A549 (cell line): Measurements from ENCODE around the gene DHX30. TPM values are rescaled to one million over a fixed set of nuclear protein-coding genes. Genes with fewer than 3 reads are reported as not detected.

Experiments
- ATAC-seq, 2 experiments: fragments of 200-7000 bp in 1 of 2; fragments of >200 bp in 1 of 2; cut with Nextera tagmentation in 1 of 2; cut with Tn5 transposase in 1 of 2; 3 replicates each; pipeline versions ENCODE4 v1.8.0 to v1.9.1; 2018 to 2020; ENCODE audit warnings: mild to moderate bottlenecking in 1 of 2, moderate library complexity in 1 of 2
- CTCF ChIA-PET: fragments of 300-600 bp; sonication (Branson Sonifier 250); formaldehyde crosslinking; extraction: SDS; loops from one replicate; lab custom pipeline; 2021; ENCODE audit warnings: antibody characterized with exemption, inconsistent platforms; lab: Yijun Ruan, JAX
- POLR2A ChIA-PET: fragments of 350-600 bp; formaldehyde crosslinking; extraction: SDS; loops from one replicate; lab custom pipeline; 2021; ENCODE audit warnings: antibody characterized with exemption, inconsistent platforms; lab: Yijun Ruan, JAX
- DNase-seq, 2 experiments: peaks; one replicate each; pipeline versions ENCODE4 v3.0.0 to v3.0.0-alpha.2; 2011 to 2016; ENCODE audit warnings: low read depth in 1 of 2, low spot score in 1 of 2
- FAIRE-seq: peaks from 2 replicates; lab custom pipeline; 2011; peaks lifted over from hg19 to GRCh38; lab: Jason Lieb, UNC
- H3K27ac ChIP-seq, 2 experiments: fragments of >200 bp; sonication (Bioruptor Twin); formaldehyde crosslinking; 3 replicates each; pipeline ENCODE4 v1.5.1; 2016 to 2017
- H3K4me1 ChIP-seq: fragments of >200 bp; sonication (Bioruptor Twin); formaldehyde crosslinking; 3 replicates; pipeline ENCODE4 v1.6.1; 2016
- H3K4me2 ChIP-seq: fragments of >200 bp; sonication (Bioruptor Twin); formaldehyde crosslinking; 3 replicates; pipeline ENCODE4 v1.6.1; 2016
- H3K4me3 ChIP-seq: fragments of >200 bp; sonication (Bioruptor Twin); formaldehyde crosslinking; 3 replicates; pipeline ENCODE4 v1.5.1; 2016
- H3K9me3 ChIP-seq: fragments of >200 bp; sonication (Bioruptor Twin); formaldehyde crosslinking; 3 replicates; pipeline ENCODE4 v1.6.1; 2016
- ATOH8 ChIP-seq: fragments of 250-450 bp; sonication (Bioruptor Pico); IDR thresholded peaks from 2 replicates; pipeline ENCODE4 v1.5.0; 2020; ENCODE audit warnings: low read depth, mild to moderate bottlenecking, moderate library complexity
- BHLHE40 ChIP-seq: IDR thresholded peaks from 2 replicates; pipeline ENCODE4 v1.6.1; 2012; ENCODE audit warnings: low read depth, low read length, inconsistent platforms
- CEBPB ChIP-seq, 2 experiments: fragments of >200 bp in 1 of 2; sonication (Bioruptor Twin) in 1 of 2; formaldehyde crosslinking in 1 of 2; IDR thresholded peaks; 2 replicates each; pipeline ENCODE4 v1.6.1; 2012 to 2016
- CHD2 ChIP-seq: fragments of 150-350 bp; IDR thresholded peaks from 2 replicates; pipeline ENCODE4 v1.6.1; 2014; ENCODE audit warnings: low read length; ENCODE audit not compliant: partially characterized antibody
- CHD4 ChIP-seq: fragments of 200-600 bp; sonication (generic); IDR thresholded peaks from 2 replicates; pipeline ENCODE4 v1.6.1; 2016; ENCODE audit warnings: antibody characterized with exemption, mild to moderate bottlenecking, borderline replicate concordance
- E2F6 ChIP-seq: IDR thresholded peaks from 2 replicates; pipeline ENCODE4 v1.6.1; 2012; ENCODE audit warnings: low read depth, borderline replicate concordance
- EHF ChIP-seq: fragments of 250-450 bp; sonication (Bioruptor Pico); IDR thresholded peaks from 2 replicates; pipeline ENCODE4 v1.5.0; 2020; ENCODE audit warnings: mild to moderate bottlenecking
- EHMT2 ChIP-seq: fragments of 200-600 bp; sonication (generic); IDR thresholded peaks from 2 replicates; pipeline ENCODE4 v1.6.1; 2016; ENCODE audit warnings: antibody characterized with exemption, low read depth, mild to moderate bottlenecking, moderate library complexity
- FOSB ChIP-seq: fragments of 250-450 bp; sonication (Bioruptor Pico); IDR thresholded peaks from 2 replicates; pipeline ENCODE4 v1.5.0; 2020; ENCODE audit warnings: mild to moderate bottlenecking, moderate library complexity
- FOSL2 ChIP-seq, 2 experiments: fragments of 450-650 bp in 1 of 2; fragments of >200 bp in 1 of 2; sonication (Bioruptor Twin) in 1 of 2; formaldehyde crosslinking; IDR thresholded peaks; 2 replicates each; pipeline versions ENCODE4 v1.5.0 to v1.6.1; 2016 to 2020; ENCODE audit warnings: mild to moderate bottlenecking in 1 of 2, moderate library complexity in 1 of 2
- FOXS1 ChIP-seq: fragments of 250-450 bp; sonication (Bioruptor Pico); IDR thresholded peaks from 2 replicates; pipeline ENCODE4 v1.5.0; 2020; ENCODE audit warnings: mild to moderate bottlenecking, moderate library complexity
- GATA3 ChIP-seq: IDR thresholded peaks from 2 replicates; pipeline ENCODE4 v1.6.1; 2012; ENCODE audit warnings: borderline replicate concordance
- HOXB5 ChIP-seq: fragments of 250-450 bp; sonication (Bioruptor Pico); IDR thresholded peaks from 2 replicates; pipeline ENCODE4 v1.5.0; 2020; ENCODE audit warnings: mild to moderate bottlenecking, moderate library complexity
- JUN ChIP-seq, 2 experiments: fragments of >200 bp; sonication (Bioruptor Twin); formaldehyde crosslinking; IDR thresholded peaks; 2 replicates in 1 of 2; 3 replicates in 1 of 2; pipeline ENCODE4 v1.6.1; 2016 to 2017
- KDM1A ChIP-seq: fragments of 200-600 bp; sonication (generic); IDR thresholded peaks from 2 replicates; pipeline ENCODE4 v1.6.1; 2016; ENCODE audit warnings: low read depth, mild to moderate bottlenecking
- MAFK ChIP-seq: fragments of 450-650 bp; IDR thresholded peaks from 2 replicates; pipeline ENCODE4 v1.6.1; 2014; ENCODE audit not compliant: partially characterized antibody
- MAX ChIP-seq: IDR thresholded peaks from 2 replicates; pipeline ENCODE4 v1.6.1; 2012
- MAZ ChIP-seq: fragments of 150-350 bp; IDR thresholded peaks from 2 replicates; pipeline ENCODE4 v1.6.1; 2014; ENCODE audit warnings: antibody characterized with exemption, low read depth, low read length, borderline replicate concordance
- NFE2L2 ChIP-seq: fragments of 150-350 bp; conservative IDR thresholded peaks from 2 replicates; pipeline ENCODE4 v1.6.1; 2014; ENCODE audit warnings: low read length
- NPAS2 ChIP-seq: fragments of 250-450 bp; sonication (Bioruptor Pico); IDR thresholded peaks from 2 replicates; pipeline ENCODE4 v1.8.0; 2022; ENCODE audit warnings: mild to moderate bottlenecking, moderate library complexity, borderline replicate concordance
- NR3C1 ChIP-seq: fragments of >200 bp; sonication (Bioruptor Twin); formaldehyde crosslinking; IDR thresholded peaks from 3 replicates; pipeline ENCODE4 v1.6.1; 2017
- POLR2AphosphoS2 ChIP-seq: conservative IDR thresholded peaks from 2 replicates; pipeline ENCODE4 v1.6.1; 2012; ENCODE audit warnings: low read length, improper control_type of control experiment, inconsistent platforms
- RAD21 ChIP-seq, 2 experiments: fragments of >200 bp in 1 of 2; sonication (Bioruptor Twin) in 1 of 2; formaldehyde crosslinking in 1 of 2; IDR thresholded peaks in 1 of 2; conservative IDR thresholded peaks in 1 of 2; 2 replicates in 1 of 2; 3 replicates in 1 of 2; pipeline ENCODE4 v1.6.1; 2012 to 2018; ENCODE audit warnings: inconsistent platforms in 1 of 2
- RARB ChIP-seq: fragments of 250-450 bp; sonication (Bioruptor Pico); IDR thresholded peaks from 2 replicates; pipeline ENCODE4 v1.8.0; 2021; ENCODE audit warnings: mild to moderate bottlenecking, moderate library complexity
- RNF2 ChIP-seq: fragments of 200-600 bp; sonication (generic); IDR thresholded peaks from 2 replicates; pipeline ENCODE4 v1.6.1; 2016; ENCODE audit warnings: low read depth, mild to moderate bottlenecking, antibody characterized with exemption, moderate library complexity, borderline replicate concordance
- SMC3 ChIP-seq: fragments of >200 bp; sonication (Bioruptor Twin); formaldehyde crosslinking; IDR thresholded peaks from 3 replicates; pipeline ENCODE4 v1.6.1; 2018; ENCODE audit warnings: inconsistent platforms
- SREBF2 ChIP-seq: fragments of 450-650 bp; IDR thresholded peaks from 2 replicates; pipeline ENCODE4 v1.6.1; 2014; ENCODE audit warnings: mild to moderate bottlenecking, moderate library complexity
- TFCP2L1 ChIP-seq: fragments of 250-450 bp; sonication (Bioruptor Pico); IDR thresholded peaks from 2 replicates; pipeline ENCODE4 v1.5.0; 2021; ENCODE audit warnings: mild to moderate bottlenecking
- TP53 ChIP-seq: fragments of 250-450 bp; sonication (Bioruptor Pico); IDR thresholded peaks from 2 replicates; pipeline ENCODE4 v1.5.0; 2021; ENCODE audit warnings: mild to moderate bottlenecking, moderate library complexity
- ZSCAN20 ChIP-seq: fragments of 250-450 bp; sonication (Bioruptor Pico); IDR thresholded peaks from 2 replicates; pipeline ENCODE4 v1.8.0; 2022; ENCODE audit warnings: mild to moderate bottlenecking, moderate library complexity
- WGBS: methylation state at CpG from one replicate; pipeline ENCODE4 v1.1.6; 2017; ENCODE audit errors: missing lambda C conversion rate; 5-methylcytosine and 5-hydroxymethylcytosine counted together
- polyA plus RNA-seq, 4 experiments: library from polyadenylated mRNA; depleted of rRNA in 3 of 4; stranded (reverse); fragments of >200 nt; fragmentation: RNase III in 1 of 4; extraction: RNeasy Plus Mini Kit Qiagen cat#74134 plus additional on column Dnase treatment in 1 of 4; gene quantifications; 2 replicates in 3 of 4; 3 replicates in 1 of 4; pipeline ENCODE4 v1.2.3, GENCODE V29; 2011 to 2017

The DHX30 gene
- polyA plus RNA-seq, 2 of the 4 experiments (the other 2 are of a cell fraction): 40.5 to 44.6 TPM

- Histone ChIP-seq H3K4me3 (no peak overlapping the region), H3K9me3 (no peaks in the 10 kb centered on the region), H3K4me2 (no peak overlapping the region), H3K27ac (no peak overlapping the region), H3K4me1 (no peaks in the 10 kb centered on the region)
- CTCF ChIA-PET: interaction anchor here (1.6 to 2.7 kb wide), 2 partner anchors 8 to 46 kb away, joined by 3 to 9 read pairs; no protein-coding TSS in a partner anchor
- ATAC-seq (no peak), FAIRE-seq (no peak), DNase-seq (no peak)
- TF ChIP-seq RNF2 (no peak), NPAS2 (CRISPR knock-in tag) (no peak), CHD2 (no peak), SREBF2 (no peak), RARB (CRISPR knock-in tag) (no peak), E2F6 (no peak), SMC3 (no peak), MAZ (no peak), HOXB5 (CRISPR knock-in tag) (no peak), CEBPB (IDR thresholded peaks at IDR 0.05) (no peak), EHMT2 (no peak), POLR2AphosphoS2 (no peak), EHF (no peak), FOSB (CRISPR knock-in tag) (no peak), KDM1A (no peak)
- WGBS: 92% methylated on average over 3 of the region's 3 CpGs
- POLR2A ChIA-PET: no interaction called here
Observed at GRCh38 chr3:47870156-47870555, 67.2 kb downstream of the DHX30 start.

- Histone ChIP-seq H3K4me3 (no peak overlapping the region), H3K9me3 (no peaks in the 10 kb centered on the region), H3K4me1 (no peaks in the 10 kb centered on the region), H3K27ac (no peak overlapping the region), H3K4me2 (no peak overlapping the region)
- ChIA-PET CTCF (interaction anchor here (1.6 to 2.7 kb wide), 2 partner anchors 9 to 46 kb away, joined by 3 to 9 read pairs; no protein-coding TSS in a partner anchor), POLR2A (no interaction called here)
- whole genome bisulfite sequencing: 90% methylated on average over 11 of the region's 12 CpGs
- ATAC-seq (no peak), DNase-seq (no peak), FAIRE-seq (no peak)
- no peak for TF ChIP-seq CHD2
- no peak for TF ChIP-seq SREBF2
- no peak for TF ChIP-seq GATA3
- no peak for TF ChIP-seq NR3C1
- TF ChIP-seq MAX: no peak
- TF ChIP-seq RAD21 (conservative IDR thresholded peaks at IDR 0.05 in 1 of 2, IDR thresholded peaks at IDR 0.05 in 1 of 2): no peak
- no peak for TF ChIP-seq FOSL2 (IDR thresholded peaks at IDR 0.05)
- no peak for TF ChIP-seq FOSL2 (CRISPR knock-in tag; IDR thresholded peaks at IDR 0.05)
- TF ChIP-seq RARB (CRISPR knock-in tag): no peak
- no peak for TF ChIP-seq TP53 (CRISPR knock-in tag)
- no peak for TF ChIP-seq ATOH8
- no peak for TF ChIP-seq KDM1A
- TF ChIP-seq CEBPB (IDR thresholded peaks at IDR 0.05): no peak
Observed at GRCh38 chr3:47870702-47871260, 67.8 kb downstream of the DHX30 start.

GRCh38 chr3:47871389-47871788 lies 68.5 kb downstream of the DHX30 start:
- Histone ChIP-seq H3K4me2 (no peak overlapping the region), H3K4me3 (no peak overlapping the region), H3K27ac (no peak overlapping the region), H3K9me3 (no peaks in the 10 kb centered on the region)
- POLR2A ChIA-PET: no interaction called here
- FAIRE-seq (no peak), DNase-seq (no peak), ATAC-seq (no peak)
- WGBS: 88% methylated on average over 2 of the region's 2 CpGs
- CTCF ChIA-PET: interaction anchor here (0.7 to 2.7 kb wide), 3 partner anchors 9 to 132 kb away, joined by 3 to 9 read pairs (median 3); no protein-coding TSS in a partner anchor
- TF ChIP-seq EHF: no peak
- no peak for TF ChIP-seq FOXS1 (CRISPR knock-in tag)
- TF ChIP-seq NPAS2 (CRISPR knock-in tag): no peak
- TF ChIP-seq CEBPB (IDR thresholded peaks at IDR 0.05): no peak
- no peak for TF ChIP-seq RNF2
- TF ChIP-seq ZSCAN20 (CRISPR knock-in tag): no peak
- TF ChIP-seq FOSB (CRISPR knock-in tag): no peak
- TF ChIP-seq NFE2L2: no peak
- no peak for TF ChIP-seq POLR2AphosphoS2
- TF ChIP-seq TFCP2L1 (CRISPR knock-in tag): no peak
- TF ChIP-seq BHLHE40: no peak
- TF ChIP-seq MAZ: no peak
- no peak for TF ChIP-seq FOSL2 (IDR thresholded peaks at IDR 0.05)
- no peak for TF ChIP-seq FOSL2 (CRISPR knock-in tag; IDR thresholded peaks at IDR 0.05)
- TF ChIP-seq JUN (IDR thresholded peaks at IDR 0.05): no peak
- no peak for TF ChIP-seq EHMT2
- TF ChIP-seq CHD4: no peak
- no peak for TF ChIP-seq RARB (CRISPR knock-in tag)
- TF ChIP-seq MAFK: no peak
- TF ChIP-seq, all 56 proteins: peak for 0
- no peaks in the 10 kb centered on the region for H3K4me1 ChIP-seq
